H9 (cell line): ENCODE results near the gene PLD4. TPM values are rescaled to one million over a fixed set of nuclear protein-coding genes. Genes with fewer than 3 reads are reported as not detected.

Experiments used
- DNase-seq: peaks from one replicate; pipeline ENCODE4 v3.0.0-alpha.2; 2017
- H2AFZ ChIP-seq: one replicate; pipeline ENCODE4 v1.6.1; 2013; ENCODE audit warnings: mild to moderate bottlenecking, low read length, control low read depth, moderate library complexity
- H2AK5ac ChIP-seq: 2 replicates; pipeline ENCODE4 v1.6.1; 2013; ENCODE audit warnings: low read length, control low read depth, mixed read lengths; ENCODE audit not compliant: insufficient read length
- H2BK120ac ChIP-seq: one replicate; pipeline ENCODE4 v1.6.1; 2013; ENCODE audit warnings: low read depth, mild to moderate bottlenecking, low read length, control low read depth, inconsistent platforms; ENCODE audit not compliant: poor library complexity, severe bottlenecking
- H2BK12ac ChIP-seq: 2 replicates; pipeline ENCODE4 v1.6.1; 2013; ENCODE audit warnings: low read length, control low read depth, mixed read lengths, low read depth; ENCODE audit not compliant: insufficient read length
- H2BK15ac ChIP-seq: 2 replicates; pipeline ENCODE4 v1.6.1; 2013; ENCODE audit warnings: low read depth, low read length, control low read depth
- H2BK20ac ChIP-seq: one replicate; pipeline ENCODE4 v1.6.1; 2013; ENCODE audit warnings: low read depth, mild to moderate bottlenecking, low read length, control low read depth, inconsistent platforms; ENCODE audit not compliant: poor library complexity, severe bottlenecking
- H2BK5ac ChIP-seq: 2 replicates; pipeline ENCODE4 v1.6.1; 2013; ENCODE audit warnings: low read length, control low read depth, mixed read lengths; ENCODE audit not compliant: insufficient read length
- H3K14ac ChIP-seq: 2 replicates; pipeline ENCODE4 v1.6.1; 2013; ENCODE audit warnings: low read length, control low read depth; ENCODE audit not compliant: insufficient read depth
- H3K18ac ChIP-seq: 2 replicates; pipeline ENCODE4 v1.6.1; 2013; ENCODE audit warnings: low read depth, mild to moderate bottlenecking, mixed read lengths, low read length, control low read depth; ENCODE audit not compliant: insufficient read length
- H3K23ac ChIP-seq: 2 replicates; pipeline ENCODE4 v1.6.1; 2013; ENCODE audit warnings: low read length, control low read depth, mixed read lengths, low read depth; ENCODE audit not compliant: insufficient read length
- H3K23me2 ChIP-seq: 2 replicates; pipeline ENCODE4 v1.6.1; 2013; ENCODE audit warnings: low read depth, mild to moderate bottlenecking, mixed read lengths, low read length, control low read depth; ENCODE audit not compliant: insufficient read length, poor library complexity, severe bottlenecking
- H3K27ac ChIP-seq: 2 replicates; pipeline ENCODE4 v1.5.1; 2013; ENCODE audit warnings: low read length, control low read depth, mixed read lengths, low read depth; ENCODE audit not compliant: insufficient read length
- H3K27me3 ChIP-seq: 2 replicates; pipeline ENCODE4 v1.6.1; 2013; ENCODE audit warnings: low read length, control low read depth, inconsistent platforms; ENCODE audit not compliant: insufficient read depth
- H3K4ac ChIP-seq: 2 replicates; pipeline ENCODE4 v1.6.1; 2013; ENCODE audit warnings: low read depth, mild to moderate bottlenecking, control low read depth, inconsistent platforms, low read length, moderate library complexity
- H3K4me1 ChIP-seq: 2 replicates; pipeline ENCODE4 v1.6.1; 2013; ENCODE audit warnings: low read length, control low read depth, inconsistent platforms; ENCODE audit not compliant: insufficient read depth
- H3K4me2 ChIP-seq: 2 replicates; pipeline ENCODE4 v1.6.1; 2013; ENCODE audit warnings: low read length, control low read depth, mixed read lengths; ENCODE audit not compliant: insufficient read length, insufficient read depth
- H3K56ac ChIP-seq: 2 replicates; pipeline ENCODE4 v1.6.1; 2013; ENCODE audit warnings: low read depth, mild to moderate bottlenecking, mixed read lengths, low read length, control low read depth; ENCODE audit not compliant: insufficient read length
- H3K79me1 ChIP-seq: 2 replicates; pipeline ENCODE4 v1.6.1; 2013; ENCODE audit warnings: low read depth, mild to moderate bottlenecking, moderate library complexity, low read length, control low read depth, inconsistent platforms; ENCODE audit not compliant: insufficient read depth, poor library complexity, severe bottlenecking
- H3K79me2 ChIP-seq: 2 replicates; pipeline ENCODE4 v1.6.1; 2013; ENCODE audit warnings: low read length, control low read depth, inconsistent platforms; ENCODE audit not compliant: insufficient read depth
- H3K9ac ChIP-seq: 2 replicates; pipeline ENCODE4 v1.6.1; 2013; ENCODE audit warnings: low read length, control low read depth, mixed read lengths; ENCODE audit not compliant: insufficient read length; ENCODE audit errors: extremely low read depth
- H3K9me3 ChIP-seq: one replicate; pipeline ENCODE4 v1.6.1; 2013; ENCODE audit warnings: low read depth, low read length, inconsistent platforms; ENCODE audit not compliant: control insufficient read depth
- H3T11ph ChIP-seq: one replicate; pipeline ENCODE4 v1.6.1; 2013; ENCODE audit warnings: mild to moderate bottlenecking, low read length, control low read depth, inconsistent platforms
- H4K20me1 ChIP-seq: one replicate; pipeline ENCODE4 v1.6.1; 2013; ENCODE audit not compliant: control insufficient read depth, insufficient read length, insufficient read depth
- H4K5ac ChIP-seq: 2 replicates; pipeline ENCODE4 v1.6.1; 2013; ENCODE audit warnings: low read depth, mild to moderate bottlenecking, mixed read lengths, low read length, control low read depth; ENCODE audit not compliant: insufficient read length
- H4K8ac ChIP-seq: replicated peaks from 2 replicates; pipeline ENCODE4 v1.6.1; 2013; ENCODE audit warnings: low read length, control low read depth, mixed read lengths, low read depth; ENCODE audit not compliant: insufficient read length
- H4K91ac ChIP-seq: 2 replicates; pipeline ENCODE4 v1.6.1; 2013; ENCODE audit warnings: low read depth, mild to moderate bottlenecking, moderate library complexity, mixed read lengths, low read length, control low read depth; ENCODE audit not compliant: insufficient read length
- H3K27ac Mint-ChIP-seq, 3 experiments: 2 replicates in 2 of 3; 3 replicates in 1 of 3; pipeline ENCODE4 v1.8.0; 2020 to 2021; ENCODE audit warnings: mixed read lengths in 3 of 3, mild to moderate bottlenecking in 1 of 3, moderate library complexity in 1 of 3
- H3K27me3 Mint-ChIP-seq: 2 replicates; pipeline ENCODE4 v1.8.0; 2021; ENCODE audit warnings: low read depth, mild to moderate bottlenecking, moderate library complexity, mixed read lengths
- H3K36me3 Mint-ChIP-seq, 3 experiments: 2 replicates in 2 of 3; 3 replicates in 1 of 3; pipeline ENCODE4 v1.8.0; 2020 to 2021; ENCODE audit warnings: low read depth in 3 of 3, mixed read lengths in 3 of 3; ENCODE audit not compliant: insufficient read depth in 1 of 3
- H3K4me1 Mint-ChIP-seq, 2 experiments: 2 replicates each; pipeline ENCODE4 v1.8.0; 2020; ENCODE audit warnings: mixed read lengths in 2 of 2
- H3K4me3 Mint-ChIP-seq, 2 experiments: 2 replicates in 1 of 2; 3 replicates in 1 of 2; pipeline ENCODE4 v1.8.0; 2020 to 2021; ENCODE audit warnings: mild to moderate bottlenecking in 2 of 2, mixed read lengths in 2 of 2, moderate library complexity in 1 of 2
- H3K9me3 Mint-ChIP-seq, 2 experiments: 2 replicates in 1 of 2; 3 replicates in 1 of 2; pipeline ENCODE4 v1.8.0; 2020; ENCODE audit warnings: mild to moderate bottlenecking in 2 of 2, mixed read lengths in 2 of 2, moderate library complexity in 1 of 2
- WGBS: extraction: QIAGEN DNeasy Blood & Tissue Kit; methylation state at CpG from one replicate; pipeline ENCODE4 v1.1.7; 2013; ENCODE audit warnings: missing lambda C conversion rate, low lambda C conversion rate, mixed read lengths; ENCODE audit not compliant: insufficient read length; ENCODE audit errors: extremely low coverage; 5-methylcytosine and 5-hydroxymethylcytosine counted together
- total RNA-seq: library from RNA; stranded (reverse); gene quantifications from 2 replicates; pipeline ENCODE4 v1.2.1, GENCODE V29; 2021
- TF ChIP-seq, protein P1 (sequence below): fragments of 200-600 bp; sonication (generic); conservative IDR thresholded peaks from 3 replicates; pipeline ENCODE4 v1.8.0; 2021; ENCODE audit warnings: antibody characterized with exemption, mild to moderate bottlenecking

Gene PLD4
- total RNA-seq, 1 experiment from 2014 or later: not detected

DNA sequence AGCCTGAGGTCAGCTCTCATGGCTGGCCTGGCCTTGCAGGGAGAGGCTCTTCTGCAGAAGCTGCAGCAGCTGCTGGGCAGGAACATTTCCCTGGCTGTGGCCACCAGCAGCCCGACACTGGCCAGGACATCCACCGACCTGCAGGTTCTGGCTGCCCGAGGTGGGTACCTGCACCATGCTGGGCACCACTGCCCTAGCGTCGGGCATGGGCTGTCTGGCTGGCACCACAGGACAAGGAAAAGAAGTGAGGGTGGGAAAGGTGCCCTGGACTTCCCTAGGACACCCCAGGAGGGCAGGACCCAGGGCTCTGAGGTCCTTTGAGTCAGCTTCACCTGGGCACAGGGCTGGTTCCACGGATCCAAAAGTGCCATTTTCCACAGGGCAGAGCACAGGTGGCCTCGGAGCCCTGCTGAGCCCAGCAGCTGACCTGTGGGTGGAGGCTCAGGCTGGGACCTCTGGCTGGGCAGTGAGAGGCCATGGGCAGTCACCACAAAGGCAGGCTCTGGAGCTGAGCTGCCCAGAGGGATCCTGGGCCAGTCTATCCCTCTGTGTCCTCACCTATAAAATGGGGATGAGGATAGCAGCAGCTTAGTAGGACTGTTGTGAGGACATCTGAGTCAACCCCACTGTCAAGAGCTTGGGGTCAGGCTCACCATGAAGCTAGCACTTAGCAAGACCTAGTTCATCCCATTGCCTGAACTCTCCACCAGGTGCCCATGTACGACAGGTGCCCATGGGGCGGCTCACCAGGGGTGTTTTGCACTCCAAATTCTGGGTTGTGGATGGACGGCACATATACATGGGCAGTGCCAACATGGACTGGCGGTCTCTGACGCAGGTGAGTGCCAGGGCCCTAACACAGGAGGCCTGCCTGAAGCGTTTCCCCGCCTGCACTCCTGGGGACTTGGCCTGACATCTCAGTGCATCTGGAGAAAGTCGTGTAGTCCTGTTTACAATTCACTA is 4.9 kb downstream of the PLD4 start:
- no peaks in the 10 kb centered on the region; the same call in 1 of the 2 replicates for H3K4me1 ChIP-seq
- no peak overlapping the region for H3K56ac ChIP-seq
- H4K91ac ChIP-seq: no peak overlapping the region
- WGBS: no CpG with 5 or more reads among the region's 15 CpGs
- Mint-ChIP-seq H3K36me3 (no peaks in the 10 kb centered on the region), H3K4me3 (no peak overlapping the region), H3K27me3 (peaks cover 52% of the 10 kb centered on the region), H3K4me1 (peaks cover 4 to 11% of the 10 kb centered on the region in 2 experiments; a peak in 3 of 4 replicates), H3K9me3 (no peaks in the 10 kb centered on the region; a peak in 1 of 5 replicates), H3K27ac (no peak overlapping the region; a peak in 1 of 7 replicates)
- no peak overlapping the region for H4K5ac ChIP-seq
- no peaks in the 10 kb centered on the region for H3K9me3 ChIP-seq
- H3K4ac ChIP-seq: no peak overlapping the region
- no peak overlapping the region for H2BK20ac ChIP-seq
- no peaks in the 10 kb centered on the region for H4K20me1 ChIP-seq
- no peak overlapping the region for H3K14ac ChIP-seq
- H2BK120ac ChIP-seq: no peak overlapping the region
- TF ChIP-seq, protein P1, sequence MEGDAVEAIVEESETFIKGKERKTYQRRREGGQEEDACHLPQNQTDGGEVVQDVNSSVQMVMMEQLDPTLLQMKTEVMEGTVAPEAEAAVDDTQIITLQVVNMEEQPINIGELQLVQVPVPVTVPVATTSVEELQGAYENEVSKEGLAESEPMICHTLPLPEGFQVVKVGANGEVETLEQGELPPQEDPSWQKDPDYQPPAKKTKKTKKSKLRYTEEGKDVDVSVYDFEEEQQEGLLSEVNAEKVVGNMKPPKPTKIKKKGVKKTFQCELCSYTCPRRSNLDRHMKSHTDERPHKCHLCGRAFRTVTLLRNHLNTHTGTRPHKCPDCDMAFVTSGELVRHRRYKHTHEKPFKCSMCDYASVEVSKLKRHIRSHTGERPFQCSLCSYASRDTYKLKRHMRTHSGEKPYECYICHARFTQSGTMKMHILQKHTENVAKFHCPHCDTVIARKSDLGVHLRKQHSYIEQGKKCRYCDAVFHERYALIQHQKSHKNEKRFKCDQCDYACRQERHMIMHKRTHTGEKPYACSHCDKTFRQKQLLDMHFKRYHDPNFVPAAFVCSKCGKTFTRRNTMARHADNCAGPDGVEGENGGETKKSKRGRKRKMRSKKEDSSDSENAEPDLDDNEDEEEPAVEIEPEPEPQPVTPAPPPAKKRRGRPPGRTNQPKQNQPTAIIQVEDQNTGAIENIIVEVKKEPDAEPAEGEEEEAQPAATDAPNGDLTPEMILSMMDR: no peak
- H2BK5ac ChIP-seq: no peak overlapping the region
- no peak overlapping the region for H3T11ph ChIP-seq
- H2BK15ac ChIP-seq: no peak overlapping the region
- no peak overlapping the region for H3K9ac ChIP-seq
- H3K79me1 ChIP-seq: no peaks in the 10 kb centered on the region
- no peaks in the 10 kb centered on the region for H3K79me2 ChIP-seq
- no peak overlapping the region for H3K23ac ChIP-seq
- no peak overlapping the region for H4K8ac ChIP-seq
- H3K4me2 ChIP-seq: no peak overlapping the region
- H3K18ac ChIP-seq: no peak overlapping the region
- H2AFZ ChIP-seq: no peak overlapping the region
- H3K23me2 ChIP-seq: no peaks in the 10 kb centered on the region
- H2AK5ac ChIP-seq: no peak overlapping the region
- H3K27ac ChIP-seq: no peak overlapping the region
- H3K27me3 ChIP-seq: peaks cover 26% of the 10 kb centered on the region; the same call in 1 of the 2 replicates
- DNase-seq: no peak
- no peak overlapping the region for H2BK12ac ChIP-seq
